ENCODE results near the gene CPA3.

DNA sequence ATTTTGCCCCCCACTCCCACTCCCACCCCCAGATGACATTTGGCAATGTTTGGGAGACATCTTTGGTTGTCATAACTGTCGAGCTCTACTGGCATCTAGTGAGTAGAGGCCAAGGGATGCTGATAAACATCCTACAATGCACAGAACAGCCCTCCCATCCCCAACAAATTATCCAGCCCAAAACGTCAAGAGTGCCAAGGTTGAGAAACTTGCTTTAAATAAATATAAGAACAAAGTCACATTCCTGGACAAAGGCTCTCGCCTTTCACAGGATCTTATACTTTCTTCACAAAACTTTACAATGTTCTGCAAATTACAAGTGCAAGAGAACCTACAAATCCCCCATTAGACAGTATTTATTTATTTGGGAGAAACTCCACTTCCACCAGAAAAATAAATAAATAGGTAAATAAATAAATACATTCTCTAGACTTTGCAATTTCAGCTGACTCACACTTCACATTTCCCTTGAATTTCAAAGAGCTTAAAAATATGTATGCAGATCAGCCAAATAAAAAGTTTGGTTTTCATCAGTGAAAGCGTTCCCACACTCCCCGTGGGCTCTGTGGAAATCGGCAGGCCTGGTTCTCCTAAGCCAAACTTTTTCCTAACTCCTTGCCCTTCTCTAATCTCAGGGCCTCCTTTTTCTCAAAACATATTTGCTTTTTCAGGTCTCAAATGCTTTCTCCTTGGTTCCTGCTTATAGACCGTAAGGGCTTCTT, 12.7 kb upstream of the CPA3 start:
- TF ChIP-seq, protein P1, sequence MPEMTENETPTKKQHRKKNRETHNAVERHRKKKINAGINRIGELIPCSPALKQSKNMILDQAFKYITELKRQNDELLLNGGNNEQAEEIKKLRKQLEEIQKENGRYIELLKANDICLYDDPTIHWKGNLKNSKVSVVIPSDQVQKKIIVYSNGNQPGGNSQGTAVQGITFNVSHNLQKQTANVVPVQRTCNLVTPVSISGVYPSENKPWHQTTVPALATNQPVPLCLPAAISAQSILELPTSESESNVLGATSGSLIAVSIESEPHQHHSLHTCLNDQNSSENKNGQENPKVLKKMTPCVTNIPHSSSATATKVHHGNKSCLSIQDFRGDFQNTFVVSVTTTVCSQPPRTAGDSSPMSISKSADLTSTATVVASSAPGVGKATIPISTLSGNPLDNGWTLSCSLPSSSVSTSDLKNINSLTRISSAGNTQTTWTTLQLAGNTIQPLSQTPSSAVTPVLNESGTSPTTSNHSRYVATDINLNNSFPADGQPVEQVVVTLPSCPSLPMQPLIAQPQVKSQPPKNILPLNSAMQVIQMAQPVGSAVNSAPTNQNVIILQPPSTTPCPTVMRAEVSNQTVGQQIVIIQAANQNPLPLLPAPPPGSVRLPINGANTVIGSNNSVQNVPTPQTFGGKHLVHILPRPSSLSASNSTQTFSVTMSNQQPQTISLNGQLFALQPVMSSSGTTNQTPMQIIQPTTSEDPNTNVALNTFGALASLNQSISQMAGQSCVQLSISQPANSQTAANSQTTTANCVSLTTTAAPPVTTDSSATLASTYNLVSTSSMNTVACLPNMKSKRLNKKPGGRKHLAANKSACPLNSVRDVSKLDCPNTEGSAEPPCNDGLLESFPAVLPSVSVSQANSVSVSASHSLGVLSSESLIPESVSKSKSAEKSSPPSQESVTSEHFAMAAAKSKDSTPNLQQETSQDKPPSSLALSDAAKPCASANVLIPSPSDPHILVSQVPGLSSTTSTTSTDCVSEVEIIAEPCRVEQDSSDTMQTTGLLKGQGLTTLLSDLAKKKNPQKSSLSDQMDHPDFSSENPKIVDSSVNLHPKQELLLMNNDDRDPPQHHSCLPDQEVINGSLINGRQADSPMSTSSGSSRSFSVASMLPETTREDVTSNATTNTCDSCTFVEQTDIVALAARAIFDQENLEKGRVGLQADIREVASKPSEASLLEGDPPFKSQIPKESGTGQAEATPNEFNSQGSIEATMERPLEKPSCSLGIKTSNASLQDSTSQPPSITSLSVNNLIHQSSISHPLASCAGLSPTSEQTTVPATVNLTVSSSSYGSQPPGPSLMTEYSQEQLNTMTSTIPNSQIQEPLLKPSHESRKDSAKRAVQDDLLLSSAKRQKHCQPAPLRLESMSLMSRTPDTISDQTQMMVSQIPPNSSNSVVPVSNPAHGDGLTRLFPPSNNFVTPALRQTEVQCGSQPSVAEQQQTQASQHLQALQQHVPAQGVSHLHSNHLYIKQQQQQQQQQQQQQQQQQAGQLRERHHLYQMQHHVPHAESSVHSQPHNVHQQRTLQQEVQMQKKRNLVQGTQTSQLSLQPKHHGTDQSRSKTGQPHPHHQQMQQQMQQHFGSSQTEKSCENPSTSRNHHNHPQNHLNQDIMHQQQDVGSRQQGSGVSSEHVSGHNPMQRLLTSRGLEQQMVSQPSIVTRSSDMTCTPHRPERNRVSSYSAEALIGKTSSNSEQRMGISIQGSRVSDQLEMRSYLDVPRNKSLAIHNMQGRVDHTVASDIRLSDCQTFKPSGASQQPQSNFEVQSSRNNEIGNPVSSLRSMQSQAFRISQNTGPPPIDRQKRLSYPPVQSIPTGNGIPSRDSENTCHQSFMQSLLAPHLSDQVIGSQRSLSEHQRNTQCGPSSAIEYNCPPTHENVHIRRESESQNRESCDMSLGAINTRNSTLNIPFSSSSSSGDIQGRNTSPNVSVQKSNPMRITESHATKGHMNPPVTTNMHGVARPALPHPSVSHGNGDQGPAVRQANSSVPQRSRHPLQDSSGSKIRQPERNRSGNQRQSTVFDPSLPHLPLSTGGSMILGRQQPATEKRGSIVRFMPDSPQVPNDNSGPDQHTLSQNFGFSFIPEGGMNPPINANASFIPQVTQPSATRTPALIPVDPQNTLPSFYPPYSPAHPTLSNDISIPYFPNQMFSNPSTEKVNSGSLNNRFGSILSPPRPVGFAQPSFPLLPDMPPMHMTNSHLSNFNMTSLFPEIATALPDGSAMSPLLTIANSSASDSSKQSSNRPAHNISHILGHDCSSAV (CRISPR knock-in tag; IDR thresholded peaks at IDR 0.05; ENCODE audit: borderline replicate concordance): no peak
- no peak for TF ChIP-seq CTCF (CRISPR knock-in tag; IDR thresholded peaks at IDR 0.05)
- no peak for TF ChIP-seq HCFC1 (IDR thresholded peaks at IDR 0.05; ENCODE audit: low read depth, low read length)
- no peak for TF ChIP-seq POLR2AphosphoS5 (IDR thresholded peaks at IDR 0.05; ENCODE audit: low read depth, low read length)
- TF ChIP-seq CBX1 (IDR thresholded peaks at IDR 0.05; ENCODE audit: low read depth): no peak
- TF ChIP-seq HNRNPK (IDR thresholded peaks at IDR 0.05; ENCODE audit: low read depth, low read length, poor library complexity, severe bottlenecking): no peak
- no peak for TF ChIP-seq HDAC2 (CRISPR knock-in tag; IDR thresholded peaks at IDR 0.05)
- TF ChIP-seq POLR2A (IDR thresholded peaks at IDR 0.05; ENCODE audit: insufficient read depth in 1 of 2, low read depth in 2 of 2, low read length in 2 of 2): no peak
- no peak for TF ChIP-seq ARNT (IDR thresholded peaks at IDR 0.05)

Measured in HepG2 (cell line).